ENCODE data around the gene SNTG2.

Gene SNTG2

DNA sequence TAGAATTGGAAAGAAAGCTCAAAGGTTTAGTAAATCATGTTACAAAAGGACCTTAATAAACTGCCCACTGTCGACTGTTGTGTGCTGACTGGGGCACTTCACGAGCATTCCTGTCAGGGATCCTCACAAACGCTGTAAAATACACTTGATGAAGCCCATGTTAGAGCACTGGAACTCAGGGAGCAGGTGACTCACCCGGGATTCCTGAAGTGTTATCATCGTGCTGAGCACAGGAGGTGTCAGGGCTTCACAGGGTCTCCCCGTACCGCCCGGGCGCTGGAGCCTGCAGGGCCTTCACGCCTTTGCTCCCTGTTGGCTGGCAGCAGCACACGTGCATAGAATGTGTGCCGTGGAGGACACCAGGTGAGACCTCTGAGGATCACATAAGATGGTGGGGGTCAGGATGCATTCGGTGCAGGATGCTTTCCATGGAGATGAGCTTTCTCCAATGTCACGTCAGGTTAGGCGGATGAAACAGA is 187.3 kb downstream of the SNTG2 start:
- no peaks in the 10 kb centered on the region for H4K20me1 ChIP-seq
- no peak for TF ChIP-seq Cebpa-rat (IDR thresholded peaks at IDR 0.05)
- no peak overlapping the region for H3K4me3 ChIP-seq
- peaks cover 0 to 13% (median 3%) of the 10 kb centered on the region in 11 experiments; a peak in 10 of 22 replicates for H3K9me3 ChIP-seq (replicated peaks in 1 of 11)
- H3K36me3 ChIP-seq = no peaks in the 10 kb centered on the region
- no peak overlapping the region for H3K4me2 ChIP-seq
- H3K9ac ChIP-seq = no peak overlapping the region
- H3K4me1 ChIP-seq = peaks cover 13 to 31% (median 20%) of the 10 kb centered on the region in 10 experiments; a peak in 19 of 20 replicates
- H3K27ac ChIP-seq = no peak overlapping the region
- no peaks in the 10 kb centered on the region for H3K27me3 ChIP-seq

DNA sequence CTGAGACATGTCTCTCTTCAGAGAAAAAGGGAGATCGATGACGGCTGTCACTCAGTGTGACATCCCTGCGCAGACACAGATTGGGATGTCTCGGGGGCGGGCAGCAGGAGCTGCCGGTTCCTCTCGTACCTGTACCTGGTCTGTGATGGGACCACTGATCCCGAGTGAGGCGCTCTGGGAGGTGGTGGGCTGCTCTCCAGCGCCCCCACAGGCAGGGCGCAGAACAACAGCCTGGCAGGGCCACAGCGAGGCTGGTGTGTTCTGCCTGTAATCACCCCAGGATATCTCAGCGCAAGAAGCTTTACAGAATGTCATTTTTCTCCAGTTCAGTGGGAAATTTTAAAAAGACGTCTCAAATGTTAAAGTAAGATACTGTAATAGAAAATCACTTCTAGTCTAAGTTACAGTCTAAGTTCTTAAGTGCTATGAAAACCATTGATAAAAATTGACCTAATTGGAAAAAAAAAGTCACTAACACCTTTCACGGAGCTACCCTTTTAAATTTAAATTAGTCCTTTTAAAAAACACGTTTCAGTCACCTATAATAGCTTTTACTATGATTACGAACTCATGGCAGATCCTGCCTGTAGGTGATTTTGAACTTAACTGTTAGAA is 189.8 kb downstream of the SNTG2 start:
- Histone ChIP-seq H3K9ac (no peak overlapping the region), H4K20me1 (no peaks in the 10 kb centered on the region), H3K9me3 (replicated peaks in 1 of 11) (peaks cover 13 to 25% (median 20%) of the 10 kb centered on the region in 11 experiments), H3K36me3 (no peaks in the 10 kb centered on the region), H3K4me3 (no peak overlapping the region), H3K4me1 (peaks cover 6 to 20% (median 11%) of the 10 kb centered on the region in 10 experiments; a peak in 15 of 20 replicates), H3K27me3 (no peaks in the 10 kb centered on the region), H3K27ac (no peak overlapping the region), H3K4me2 (no peak overlapping the region; a peak in 1 of 22 replicates)
- TF ChIP-seq Cebpa-rat (IDR thresholded peaks at IDR 0.05) = no peak

DNA sequence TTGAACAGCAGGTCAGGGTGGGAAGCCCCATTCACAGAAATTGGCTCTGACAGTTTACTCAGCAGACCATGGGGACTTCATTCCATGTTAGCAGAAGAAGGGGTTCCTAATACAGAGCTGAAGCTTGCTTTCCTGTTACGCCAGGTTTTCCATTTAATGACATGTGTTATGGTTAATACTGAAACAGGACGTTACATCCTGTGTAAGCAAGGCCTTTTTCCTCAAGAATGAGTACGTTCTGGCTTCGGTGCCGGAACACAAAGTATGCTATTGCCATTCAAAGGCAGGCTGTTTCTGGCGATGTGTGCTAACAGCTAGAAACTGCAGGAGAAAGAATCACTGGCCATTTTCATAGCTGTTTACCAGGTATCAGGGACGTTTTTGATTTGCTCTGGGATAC is 190.4 kb downstream of the SNTG2 start:
- Histone ChIP-seq H3K4me2 (no peak overlapping the region), H3K36me3 (no peaks in the 10 kb centered on the region), H3K9me3 (replicated peaks in 1 of 11) (peaks cover 13 to 25% (median 20%) of the 10 kb centered on the region in 11 experiments), H3K27me3 (no peaks in the 10 kb centered on the region), H3K9ac (no peak overlapping the region), H3K4me3 (no peak overlapping the region), H3K4me1 (peaks cover 6 to 20% (median 11%) of the 10 kb centered on the region in 10 experiments; a peak in 15 of 20 replicates), H3K27ac (no peak overlapping the region), H4K20me1 (no peaks in the 10 kb centered on the region)
- TF ChIP-seq Cebpa-rat (IDR thresholded peaks at IDR 0.05) = no peak

DNA sequence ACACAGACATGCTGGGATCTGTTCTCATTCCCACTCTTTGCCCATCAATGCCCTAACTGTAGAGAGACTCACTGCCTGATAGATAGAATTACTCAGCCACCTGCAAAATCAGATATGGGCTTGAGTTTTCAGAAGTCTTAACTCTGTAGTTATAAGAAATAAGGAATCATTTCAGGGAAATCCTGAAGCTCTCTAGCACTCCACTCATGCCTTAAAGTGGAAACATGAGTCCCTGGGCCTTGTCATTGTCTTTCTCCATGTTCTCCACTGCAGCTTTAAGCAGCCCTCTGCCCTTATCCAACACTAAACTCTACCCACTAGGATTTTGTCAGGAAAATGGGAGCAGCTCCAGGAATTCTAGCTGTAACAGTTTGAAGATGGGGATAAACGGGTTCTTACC is 192.5 kb downstream of the SNTG2 start:
- no peaks in the 10 kb centered on the region for H3K27me3 ChIP-seq
- peaks cover 0 to 11% (median 5%) of the 10 kb centered on the region in 10 experiments; a peak in 8 of 20 replicates for H3K4me1 ChIP-seq
- no peaks in the 10 kb centered on the region for H4K20me1 ChIP-seq
- H3K4me2 ChIP-seq = no peak overlapping the region
- no peak for TF ChIP-seq Cebpa-rat (IDR thresholded peaks at IDR 0.05)
- H3K9me3 ChIP-seq (replicated peaks in 1 of 11) = peaks cover 13 to 25% (median 20%) of the 10 kb centered on the region in 11 experiments
- no peak overlapping the region for H3K4me3 ChIP-seq
- no peak overlapping the region for H3K9ac ChIP-seq
- no peaks in the 10 kb centered on the region for H3K36me3 ChIP-seq
- H3K27ac ChIP-seq = no peak overlapping the region

DNA sequence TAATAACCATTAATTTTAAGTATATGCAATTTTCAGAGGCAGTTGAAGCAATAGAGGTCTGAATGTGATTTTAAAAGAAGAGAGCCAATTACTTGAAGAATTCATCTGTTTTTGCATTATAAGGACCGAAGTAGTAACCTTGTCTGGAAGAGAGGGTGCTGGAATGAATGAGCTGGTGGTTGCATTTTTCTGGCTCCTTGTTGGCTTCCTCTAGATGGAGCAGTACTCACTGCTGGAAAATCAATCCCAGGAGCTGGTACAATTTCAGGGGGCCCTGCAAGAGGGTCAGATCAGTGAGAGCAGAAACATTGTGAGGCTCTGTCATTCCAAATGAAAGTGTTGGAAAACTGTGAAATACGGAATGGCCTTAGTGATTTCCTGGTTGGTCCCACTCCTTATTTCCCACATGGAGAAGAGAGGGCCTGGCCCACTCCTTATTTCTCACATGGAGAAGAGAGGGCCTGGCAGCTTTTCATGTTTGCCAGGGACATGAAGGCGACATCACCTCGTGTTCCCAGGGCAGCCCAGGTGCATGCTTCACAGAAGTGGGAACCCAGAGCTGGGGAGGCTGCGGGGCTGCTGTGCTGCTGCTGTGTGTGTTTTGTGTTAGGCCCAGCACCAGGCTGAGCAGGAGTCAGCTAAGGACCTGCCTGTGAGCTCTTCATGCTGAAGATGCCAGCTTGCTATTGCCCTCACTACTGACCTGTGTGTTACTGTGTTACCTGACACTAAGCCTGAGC is 197.4 kb downstream of the SNTG2 start:
- no peaks in the 10 kb centered on the region for H4K20me1 ChIP-seq
- no peak for TF ChIP-seq Cebpa-rat (IDR thresholded peaks at IDR 0.05)

DNA sequence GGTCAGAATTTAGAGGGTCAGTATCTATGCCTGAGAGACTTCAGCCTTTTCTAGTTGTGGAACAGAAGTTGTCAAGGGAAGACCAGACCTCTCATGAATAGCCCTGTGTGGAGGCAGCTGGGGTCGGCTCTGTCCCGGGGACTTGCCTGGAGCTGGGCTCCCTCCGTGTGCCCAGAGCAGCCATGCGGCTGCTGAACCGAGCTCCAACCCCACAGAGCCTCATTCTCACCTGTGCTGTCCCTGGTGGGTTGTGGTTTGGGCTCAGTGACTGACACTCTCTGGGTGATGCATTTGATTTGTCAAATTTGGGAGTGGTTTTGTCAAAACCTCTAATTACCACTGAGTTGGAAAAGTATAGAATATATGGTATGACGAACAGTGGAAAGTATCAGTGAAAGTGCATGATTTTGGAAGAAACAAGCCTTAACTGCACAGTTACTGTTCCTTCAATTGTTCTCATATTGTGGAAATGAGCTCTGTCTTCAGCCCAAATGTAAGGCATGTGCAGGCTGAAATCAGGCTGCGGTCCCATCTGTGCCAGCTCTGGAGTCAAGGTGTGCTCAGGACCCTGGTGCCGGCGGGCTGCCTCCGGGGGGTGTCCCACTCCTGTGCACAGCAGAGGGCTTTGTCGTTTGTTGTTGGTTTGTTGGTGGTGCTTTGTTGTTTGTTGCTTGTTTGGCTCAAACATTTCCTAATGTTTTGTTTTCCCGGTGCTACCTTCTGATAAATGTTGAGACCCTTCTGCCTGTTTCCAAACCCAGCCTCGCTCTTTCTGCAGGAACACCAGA is 200.3 kb downstream of the SNTG2 start:
- no peak overlapping the region for H3K9ac ChIP-seq
- no peak for TF ChIP-seq Cebpa-rat (IDR thresholded peaks at IDR 0.05)
- no peak overlapping the region for H3K27ac ChIP-seq
- H4K20me1 ChIP-seq = no peaks in the 10 kb centered on the region
- no peaks in the 10 kb centered on the region for H3K9me3 ChIP-seq (replicated peaks in 1 of 11)
- no peaks in the 10 kb centered on the region for H3K27me3 ChIP-seq
- H3K36me3 ChIP-seq = no peaks in the 10 kb centered on the region
- peaks cover 43 to 59% (median 50%) of the 10 kb centered on the region in 10 experiments for H3K4me1 ChIP-seq
- no peak overlapping the region for H3K4me3 ChIP-seq
- peak overlapping the region; percentile 16 to 68 (median 55); a peak in 19 of 22 replicates for H3K4me2 ChIP-seq

More for the DNA sequence above, 197.4 kb downstream of the SNTG2 start:
- Histone ChIP-seq H3K4me1 (peaks cover 18 to 31% (median 22%) of the 10 kb centered on the region in 10 experiments), H3K4me3 (no peak overlapping the region), H3K27me3 (no peaks in the 10 kb centered on the region), H3K9me3 (replicated peaks in 1 of 11) (peaks cover 13 to 21% (median 18%) of the 10 kb centered on the region in 11 experiments), H3K9ac (no peak overlapping the region), H3K36me3 (no peaks in the 10 kb centered on the region), H3K4me2 (no peak overlapping the region), H3K27ac (no peak overlapping the region)

DNA sequence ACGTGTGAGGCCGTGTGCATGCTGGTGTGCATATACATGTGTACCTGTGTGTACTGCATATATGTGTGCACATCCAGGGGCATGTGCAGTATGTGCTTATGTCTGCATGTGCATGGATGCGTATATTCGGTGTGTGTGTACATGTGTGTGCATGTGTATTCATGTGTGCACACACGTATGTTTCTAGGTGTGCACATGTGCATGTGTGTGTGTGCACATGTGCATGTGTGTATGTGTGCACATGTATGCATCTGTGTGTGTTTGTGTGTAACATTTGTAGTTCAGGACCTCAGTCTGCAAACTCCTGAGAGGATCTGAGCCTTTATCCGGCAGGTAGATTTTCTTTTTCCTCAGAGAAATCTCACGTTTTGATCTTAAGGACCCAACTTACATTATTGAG is 201.7 kb downstream of the SNTG2 start:
- Histone ChIP-seq H3K9me3 (replicated peaks in 1 of 11) (no peaks in the 10 kb centered on the region), H3K27me3 (peaks cover 0 to 6% (median 0%) of the 10 kb centered on the region in 11 experiments; a peak in 1 of 22 replicates), H3K4me1 (peaks cover 52 to 74% (median 64%) of the 10 kb centered on the region in 10 experiments), H3K36me3 (no peaks in the 10 kb centered on the region), H4K20me1 (no peaks in the 10 kb centered on the region), H3K27ac (no peak overlapping the region), H3K4me2 (peak overlapping the region in 3 of 11 experiments; percentile 76 to 81 (median 79); a peak in 3 of 22 replicates), H3K4me3 (no peak overlapping the region), H3K9ac (no peak overlapping the region)
- no peak for TF ChIP-seq Cebpa-rat (IDR thresholded peaks at IDR 0.05)

DNA sequence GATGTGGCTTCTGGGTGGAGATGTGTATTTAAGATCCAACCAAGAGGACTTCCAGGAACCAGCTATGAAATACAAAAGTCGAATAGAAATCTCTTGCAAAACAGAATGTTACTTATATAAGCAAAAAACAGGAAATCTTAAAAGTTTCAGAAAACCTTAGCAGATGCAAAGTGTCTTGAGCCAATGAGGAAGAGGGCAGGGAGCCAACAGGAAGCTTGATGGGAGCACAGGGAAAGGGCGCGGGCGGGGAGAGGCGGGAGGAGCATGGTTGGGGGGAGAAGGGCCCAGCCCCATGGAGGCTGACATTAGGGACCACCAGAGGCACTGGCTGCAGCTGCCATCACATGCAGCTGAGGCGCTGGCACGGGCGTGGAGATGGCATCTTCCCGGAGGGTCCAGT is 203.3 kb downstream of the SNTG2 start:
- peak overlapping the region; percentile 52 to 81 (median 76) for H3K4me2 ChIP-seq
- no peaks in the 10 kb centered on the region for H3K36me3 ChIP-seq
- peak overlapping the region in 1 of 11 experiments; percentile 42; a peak in 2 of 22 replicates for H3K9ac ChIP-seq
- H4K20me1 ChIP-seq = no peaks in the 10 kb centered on the region
- H3K9me3 ChIP-seq (replicated peaks in 1 of 11) = no peaks in the 10 kb centered on the region
- H3K4me1 ChIP-seq = peaks cover 52 to 77% (median 65%) of the 10 kb centered on the region in 10 experiments
- peak overlapping the region in 7 of 11 experiments; percentile 11 to 69 (median 28); a peak in 11 of 22 replicates for H3K27ac ChIP-seq
- no peak overlapping the region for H3K4me3 ChIP-seq
- peaks cover 0 to 6% (median 0%) of the 10 kb centered on the region in 11 experiments; a peak in 1 of 22 replicates for H3K27me3 ChIP-seq
- peak in 1 of 11 experiments; percentile 18; a peak in 1 of 22 replicates for TF ChIP-seq Cebpa-rat (IDR thresholded peaks at IDR 0.05)

All from BLaER1 treated with 17β-estradiol and CSF1 and Interleukin-3, amounts not matched to agents 10 nM and 100 nM (cell line).